WTC11 (cell line): ENCODE measurements around the gene CAMTA1.

Experiments used
- FOXJ3 ChIP-seq: sonication (generic); formaldehyde crosslinking; IDR thresholded peaks from 2 replicates; pipeline ENCODE4 v1.9.0; 2021; ENCODE audit warnings: missing genetic modification reagents, mild to moderate bottlenecking, borderline replicate concordance
- GRHL2 ChIP-seq: fragments of 250-450 bp; sonication (Bioruptor Pico); IDR thresholded peaks from 2 replicates; pipeline ENCODE4 v1.8.0; 2022; ENCODE audit warnings: mild to moderate bottlenecking, moderate library complexity; ENCODE audit not compliant: insufficient replicate concordance, severe bottlenecking
- NR2C2 ChIP-seq: sonication (generic); formaldehyde crosslinking; IDR thresholded peaks from 2 replicates; pipeline ENCODE4 v1.8.0; 2022; ENCODE audit warnings: mild to moderate bottlenecking, missing genetic modification reagents
- SP1 ChIP-seq: sonication (generic); formaldehyde crosslinking; conservative IDR thresholded peaks from 2 replicates; pipeline ENCODE4 v1.8.1; 2022; ENCODE audit warnings: missing genetic modification reagents
- TCF7 ChIP-seq: sonication (generic); formaldehyde crosslinking; IDR thresholded peaks from 2 replicates; pipeline ENCODE4 v1.8.0; 2022; ENCODE audit warnings: mild to moderate bottlenecking, low read depth, missing genetic modification reagents, moderate library complexity
- TF ChIP-seq, protein P1 (sequence below): fragments of 200-600 bp; IDR thresholded peaks from 2 replicates; pipeline ENCODE4 v1.8.0; 2022; ENCODE audit warnings: antibody characterized with exemption

DNA sequence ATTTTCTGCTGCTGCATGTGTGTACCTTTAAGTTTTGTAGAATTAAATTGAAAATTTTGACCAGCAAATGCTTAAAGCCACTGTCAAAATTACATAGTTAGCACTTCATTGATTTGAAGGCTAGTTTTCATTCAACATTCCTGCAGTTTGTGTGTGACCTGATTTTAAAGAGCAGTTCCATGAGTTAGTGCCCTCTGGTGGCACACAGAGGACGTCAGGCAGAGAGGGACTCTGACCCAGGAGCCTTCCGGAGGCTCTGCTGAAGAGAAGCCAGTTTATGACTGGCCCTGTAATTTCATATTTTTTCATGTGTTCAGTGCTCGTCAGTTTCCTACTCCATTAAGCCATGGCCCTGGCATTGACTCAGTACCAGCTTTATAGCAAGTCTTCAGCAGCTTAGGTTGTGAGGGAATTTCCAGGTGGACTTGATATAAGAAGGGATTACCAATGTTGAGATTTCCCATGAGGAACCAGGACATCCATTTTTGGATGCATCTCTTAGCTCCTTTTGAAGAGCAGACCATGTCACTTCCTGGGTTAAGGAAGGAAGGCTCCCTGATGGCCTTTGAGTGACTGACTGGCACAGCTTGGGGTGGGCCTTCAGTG, 104.7 kb downstream of the CAMTA1 start:
- TF ChIP-seq FOXJ3 (CRISPR knock-in tag) (no peak), SP1 (CRISPR knock-in tag) (no peak), TCF7 (CRISPR knock-in tag) (no peak), NR2C2 (CRISPR knock-in tag) (no peak), GRHL2 (no peak)
- TF ChIP-seq, protein P1, sequence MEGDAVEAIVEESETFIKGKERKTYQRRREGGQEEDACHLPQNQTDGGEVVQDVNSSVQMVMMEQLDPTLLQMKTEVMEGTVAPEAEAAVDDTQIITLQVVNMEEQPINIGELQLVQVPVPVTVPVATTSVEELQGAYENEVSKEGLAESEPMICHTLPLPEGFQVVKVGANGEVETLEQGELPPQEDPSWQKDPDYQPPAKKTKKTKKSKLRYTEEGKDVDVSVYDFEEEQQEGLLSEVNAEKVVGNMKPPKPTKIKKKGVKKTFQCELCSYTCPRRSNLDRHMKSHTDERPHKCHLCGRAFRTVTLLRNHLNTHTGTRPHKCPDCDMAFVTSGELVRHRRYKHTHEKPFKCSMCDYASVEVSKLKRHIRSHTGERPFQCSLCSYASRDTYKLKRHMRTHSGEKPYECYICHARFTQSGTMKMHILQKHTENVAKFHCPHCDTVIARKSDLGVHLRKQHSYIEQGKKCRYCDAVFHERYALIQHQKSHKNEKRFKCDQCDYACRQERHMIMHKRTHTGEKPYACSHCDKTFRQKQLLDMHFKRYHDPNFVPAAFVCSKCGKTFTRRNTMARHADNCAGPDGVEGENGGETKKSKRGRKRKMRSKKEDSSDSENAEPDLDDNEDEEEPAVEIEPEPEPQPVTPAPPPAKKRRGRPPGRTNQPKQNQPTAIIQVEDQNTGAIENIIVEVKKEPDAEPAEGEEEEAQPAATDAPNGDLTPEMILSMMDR = peak; percentile 31; the same call in 1 of the 2 replicates
